ENCODE data around the gene PROCA1. TPM values are rescaled to one million over a fixed set of nuclear protein-coding genes. Genes with fewer than 3 reads are reported as not detected.
A peak's percentile ranks its signal among the peaks of the same experiment; 100 is the strongest.
"Not testable (repeated sequence)": the region's sequence is repeated elsewhere in the genome, so short reads cannot be mapped to it uniquely, and the experiment has no call there.

The PROCA1 gene
- total RNA-seq, 1 donor from 2014 or later: 0.99 TPM

DNA sequence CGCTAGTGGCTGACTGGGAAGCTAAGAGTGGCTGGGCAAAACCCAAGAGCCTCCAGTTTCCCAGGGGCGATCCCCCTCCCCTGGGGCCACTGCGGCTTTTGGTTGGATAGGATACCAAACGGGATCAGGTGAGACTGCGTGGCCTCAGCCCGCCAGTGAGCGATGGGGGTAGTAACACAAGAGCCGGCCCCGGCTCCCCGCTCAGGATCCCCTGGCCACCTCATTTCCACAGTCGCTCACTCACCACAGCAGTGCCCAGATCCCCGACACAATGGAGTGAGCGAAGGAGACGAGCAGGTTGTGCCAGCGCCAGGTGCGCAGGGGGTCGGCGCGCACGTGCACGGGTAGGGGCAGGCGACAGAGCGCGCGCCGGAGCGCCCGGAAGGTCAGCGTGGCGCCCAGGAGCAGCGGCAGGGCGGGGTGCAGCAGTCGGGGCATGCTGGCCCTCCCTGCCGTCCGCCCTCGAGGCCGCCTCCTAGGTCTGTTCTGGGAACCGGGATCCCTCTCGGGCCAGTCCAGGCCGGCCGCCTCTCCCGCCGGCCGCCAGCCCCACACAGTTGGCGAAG is 14.1 kb upstream of the PROCA1 start:
- DNase-seq: peak; percentile 71

GRCh38 chr17:28725166-28725659 is 13.5 kb upstream of the PROCA1 start:
- no peak for DNase-seq

DNA sequence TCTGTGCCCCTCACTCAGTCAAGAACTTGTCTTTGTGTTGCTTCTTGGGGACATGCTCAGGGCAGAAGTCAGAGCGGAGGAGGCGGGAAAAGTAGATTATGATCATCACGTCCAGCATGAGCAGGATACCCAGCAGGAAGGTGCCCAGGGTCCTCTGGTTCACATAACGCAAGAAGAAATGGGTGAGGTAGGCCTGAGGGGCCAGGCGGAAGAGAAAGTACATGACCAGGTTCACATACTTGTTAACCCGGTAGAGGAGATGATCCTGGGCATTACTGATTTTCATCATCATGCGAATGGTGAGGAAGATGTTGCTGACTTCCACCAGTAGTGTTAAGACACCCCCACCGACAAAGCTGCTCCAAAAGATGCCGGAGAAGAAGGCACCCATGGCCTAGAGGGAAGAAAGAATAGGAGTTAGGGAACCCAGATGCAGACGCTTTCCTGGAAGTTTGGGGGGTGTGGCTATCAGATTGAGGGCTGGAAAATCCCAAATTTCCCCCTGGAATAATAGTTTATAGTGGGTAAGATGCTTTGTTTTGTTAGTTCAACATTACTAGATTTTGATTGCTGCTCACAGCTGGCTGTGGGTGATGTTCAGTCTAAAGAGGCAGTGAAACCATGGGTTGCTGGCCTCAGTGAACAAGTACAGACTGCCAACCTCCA is 12.9 kb upstream of the PROCA1 start:
- DNase-seq: no peak

GRCh38 chr17:28723836-28724499 is 12.3 kb upstream of the PROCA1 start:
- DNase-seq: not testable (repeated sequence)

GRCh38 chr17:28723159-28723835 is 11.6 kb upstream of the PROCA1 start:
- no peak for DNase-seq

DNA sequence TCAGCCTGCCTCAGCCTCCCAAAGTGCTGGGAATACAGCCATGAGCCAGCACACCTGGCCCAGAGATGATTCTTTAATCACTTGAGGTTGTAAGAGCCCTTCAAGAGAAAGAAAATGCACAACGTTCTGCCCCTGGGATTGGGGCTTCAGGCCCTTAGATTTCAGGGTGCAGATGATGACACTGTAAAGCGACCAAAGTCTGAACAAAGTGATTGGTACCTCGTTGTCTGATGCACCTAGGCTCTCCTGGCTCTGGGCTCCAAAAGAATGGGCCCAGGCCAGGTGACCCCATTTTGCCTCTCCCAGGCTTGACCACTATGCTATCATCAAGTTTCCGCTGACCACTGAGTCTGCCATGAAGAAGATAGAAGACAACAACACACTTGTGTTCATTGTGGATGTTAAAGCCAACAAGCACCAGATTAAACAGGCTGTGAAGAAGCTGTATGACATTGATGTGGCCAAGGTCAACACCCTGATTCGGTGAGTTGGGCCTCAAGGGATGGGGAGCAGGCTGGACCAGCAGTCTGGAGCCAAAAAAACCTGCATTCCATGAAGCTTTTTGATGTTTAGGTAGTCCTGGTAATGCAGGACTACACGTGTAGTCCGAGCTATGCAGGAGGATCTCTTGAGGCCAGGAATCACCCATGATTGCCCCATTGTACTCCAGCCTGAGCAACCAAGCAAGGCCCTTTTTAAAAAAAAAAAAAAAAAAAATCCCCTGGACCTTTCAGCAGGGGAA is 10.9 kb upstream of the PROCA1 start:
- DNase-seq: no peak

- not testable (repeated sequence) for DNase-seq
Measured at GRCh38 chr17:28720997-28721329, 9.3 kb upstream of the PROCA1 start.

DNA sequence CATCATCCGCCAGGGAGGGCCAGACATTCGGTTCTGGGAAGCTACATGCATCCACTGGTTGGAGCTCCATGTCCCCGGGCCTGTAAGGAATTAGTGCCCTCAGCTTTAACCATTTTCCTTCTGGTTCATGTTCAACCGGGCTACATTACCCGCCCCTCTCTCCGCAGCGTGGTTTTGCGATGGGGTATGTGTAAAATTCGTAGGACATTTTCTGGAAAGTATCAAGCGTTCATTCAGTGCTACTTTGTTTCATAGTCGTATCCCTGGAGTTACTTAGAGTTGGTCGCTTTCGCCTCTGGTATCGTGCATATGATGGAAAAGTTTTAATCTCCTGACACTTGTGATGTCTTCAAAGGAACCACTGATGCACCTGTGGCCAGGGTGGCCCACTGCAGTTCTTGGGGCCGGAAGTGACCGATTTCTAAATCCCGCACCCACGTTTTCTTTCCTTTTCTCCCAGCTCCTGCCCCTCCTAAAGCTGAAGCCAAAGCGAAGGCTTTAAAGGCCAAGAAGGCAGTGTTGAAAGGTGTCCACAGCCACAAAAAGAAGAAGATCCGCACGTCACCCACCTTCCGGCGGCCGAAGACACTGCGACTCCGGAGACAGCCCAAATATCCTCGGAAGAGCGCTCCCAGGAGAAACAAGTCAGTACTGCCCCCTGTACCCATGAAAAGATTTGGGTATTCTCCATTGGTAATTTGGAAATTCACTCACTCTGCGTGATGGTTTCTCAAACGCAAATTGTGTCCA is 8.7 kb upstream of the PROCA1 start:
- DNase-seq: peak; percentile 70

DNA sequence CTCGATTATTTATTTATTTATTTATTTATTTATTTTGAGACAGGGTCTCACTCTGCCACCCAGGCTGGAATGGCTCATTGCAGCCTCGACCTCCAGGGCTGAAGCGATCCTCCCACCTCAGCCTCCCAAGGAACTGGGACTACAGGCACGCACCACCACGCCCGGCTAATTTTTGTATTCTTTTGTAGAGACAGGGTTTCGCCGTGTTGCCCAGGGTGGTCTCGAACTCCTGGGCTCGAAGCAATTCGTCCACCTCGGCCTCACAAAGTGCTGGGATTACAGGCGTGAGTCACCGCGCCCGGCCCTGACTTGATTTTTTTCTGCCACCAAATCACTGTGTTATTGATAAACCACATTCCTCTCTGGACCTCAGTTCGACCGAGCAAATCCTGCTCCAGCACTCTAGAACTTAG is 7.3 kb upstream of the PROCA1 start:
- DNase-seq: no peak

DNA sequence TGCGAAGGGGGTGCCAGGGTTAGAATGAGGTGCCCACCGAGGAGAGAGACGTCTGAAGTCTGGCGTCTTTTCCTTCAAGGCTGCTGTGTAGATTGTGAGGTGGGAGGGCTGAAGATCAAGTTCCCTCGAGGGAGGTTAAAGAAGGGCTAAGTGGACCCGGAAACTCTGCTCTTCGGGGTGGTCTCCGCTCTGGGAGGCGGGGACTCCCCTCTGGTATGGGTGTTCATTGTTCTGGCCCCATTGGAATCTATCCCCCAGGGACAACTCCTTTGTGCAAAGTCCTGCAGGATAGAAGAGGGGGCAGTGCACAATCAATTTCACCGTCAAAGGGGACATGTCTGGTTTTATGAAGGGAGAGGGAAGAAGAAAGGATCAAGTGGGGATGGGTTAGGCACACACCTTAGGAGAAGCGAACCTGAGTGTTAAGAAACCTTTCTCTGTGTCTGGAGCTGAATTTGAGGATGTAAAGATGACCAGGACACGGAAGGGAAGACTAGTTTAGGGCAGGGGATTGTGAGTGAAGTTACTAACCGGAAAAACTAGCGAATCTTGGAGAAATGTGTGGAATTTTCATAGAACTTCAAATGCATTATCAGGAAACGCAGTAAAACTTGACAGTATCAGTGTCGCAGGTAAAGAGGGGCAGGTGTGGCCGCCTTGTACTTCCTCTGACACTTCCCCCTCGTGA is 6.8 kb upstream of the PROCA1 start:
- DNase-seq: peak; percentile 79

GRCh38 chr17:28717578-28718332 is 6.1 kb upstream of the PROCA1 start, which contains the start of gene RAB34:
Gene RAB34 (minus strand): TSS chr17:28717868. CDS start chr17:28717266, 602 bp downstream.
- peak; percentile 91 for DNase-seq

DNA sequence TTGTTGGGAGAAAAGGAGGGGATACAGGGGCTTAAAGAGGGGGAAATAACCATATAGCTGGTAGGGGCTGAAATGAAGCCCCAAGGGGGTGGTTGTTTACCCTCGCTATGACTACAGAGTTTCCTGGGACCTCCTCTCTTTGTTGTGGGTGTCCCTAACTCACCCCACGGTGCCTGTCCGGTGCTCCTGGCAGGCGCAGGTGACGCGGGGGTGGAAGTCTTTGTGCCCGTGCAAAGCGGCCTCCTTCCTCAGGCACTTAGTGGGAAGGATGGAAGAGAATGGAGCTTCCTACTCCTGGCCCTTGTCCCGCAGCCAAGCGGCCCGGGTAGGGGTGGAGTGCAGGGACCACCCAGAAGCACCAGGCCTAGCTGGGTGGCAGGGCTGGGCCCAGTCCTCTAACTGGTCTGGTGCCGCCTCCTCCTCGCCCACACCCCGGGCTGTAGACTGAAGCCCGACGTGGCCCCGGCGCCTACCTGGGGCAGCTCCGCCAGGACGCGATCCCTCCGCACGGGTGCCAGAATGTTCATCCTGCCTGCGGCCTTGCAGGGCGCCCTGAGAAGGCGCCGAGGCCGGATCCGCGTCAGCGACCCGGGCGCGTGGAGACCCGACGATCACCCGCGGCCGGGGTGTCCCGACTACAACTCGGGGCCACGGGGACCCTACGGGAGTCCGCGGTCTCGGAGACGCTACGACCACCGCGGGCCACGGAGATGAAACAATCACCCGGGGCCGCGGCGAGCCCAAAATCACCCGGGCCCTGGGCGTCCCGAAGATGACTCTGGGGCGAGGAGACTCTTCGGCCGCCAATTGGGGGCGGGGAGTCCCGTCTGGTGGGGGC is 5.3 kb upstream of the PROCA1 start:
- peak; percentile 37 for DNase-seq

DNA sequence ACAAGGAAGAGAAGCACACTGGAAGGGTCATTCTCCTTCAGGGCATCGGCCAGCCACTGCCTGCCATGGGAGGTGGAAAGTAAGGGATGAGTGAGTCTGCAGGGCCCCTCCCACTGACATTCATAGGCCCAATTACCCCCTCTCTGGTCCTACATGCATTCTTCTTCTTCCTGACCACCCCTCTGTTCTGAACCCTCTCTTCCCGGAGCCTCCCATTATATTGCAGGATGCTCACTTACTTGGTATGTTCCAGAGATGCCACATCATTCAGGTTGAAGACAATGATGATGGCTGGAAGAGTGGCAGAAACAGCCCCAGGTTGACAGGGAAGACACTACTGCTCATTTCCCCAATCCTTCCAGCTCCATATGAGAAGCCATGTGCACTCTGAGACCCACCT is 3.5 kb upstream of the PROCA1 start:
- no peak for DNase-seq

DNA sequence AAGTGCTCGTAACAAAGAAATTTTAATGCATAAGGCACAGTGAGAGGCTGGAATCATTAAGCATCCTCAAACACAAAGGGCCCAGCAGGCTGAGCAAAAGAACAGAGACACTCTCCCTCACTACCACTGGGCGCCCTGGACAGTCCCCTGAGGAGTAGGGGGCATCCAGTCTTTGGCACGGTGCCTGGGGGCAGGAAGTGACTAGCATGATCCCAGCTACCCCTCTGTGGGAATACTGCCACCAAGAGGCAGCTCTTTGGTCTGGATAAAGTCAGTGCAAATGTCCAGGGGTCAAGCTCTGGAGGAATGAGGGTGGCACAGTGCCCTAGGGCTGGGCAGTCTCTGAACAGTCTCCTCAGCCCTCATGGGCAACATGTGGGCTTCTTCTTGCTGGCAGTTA is 2.6 kb upstream of the PROCA1 start:
- no peak for DNase-seq

- no peak for DNase-seq
Measured at GRCh38 chr17:28712705-28713415, 1.2 kb upstream of the PROCA1 start.

- DNase-seq: peak; percentile 43
Measured at GRCh38 chr17:28712032-28712704, 480 bp upstream of the PROCA1 start.

- peak; percentile 93 for DNase-seq
Measured at GRCh38 chr17:28710861-28711722, 596 bp downstream of the PROCA1 start.

Data from skin of body (tissue), 2 donors.